Measurements from ENCODE around the gene TBCA.
"Not testable (repeated sequence)": the region's sequence is repeated elsewhere in the genome, so short reads cannot be mapped to it uniquely, and the experiment has no call there.

The TBCA gene

GRCh38 chr5:77707791-77708190 lies 68.3 kb downstream of the TBCA start:
- H3F3A ChIP-seq (ENCODE audit: control insufficient read depth, insufficient read depth): no peaks in the 10 kb centered on the region
- H3K79me2 ChIP-seq (ENCODE audit: control insufficient read depth, low read length): peaks cover 23% of the 10 kb centered on the region
- H3K9me2 ChIP-seq (replicated peaks; ENCODE audit: control insufficient read depth, low read length): no peaks in the 10 kb centered on the region
- no peak overlapping the region for H3K4me3 ChIP-seq (ENCODE audit: low read length)
- no peak overlapping the region for H3K4me2 ChIP-seq (ENCODE audit: low read length)
- TF ChIP-seq EZH2phosphoT487 (IDR thresholded peaks at IDR 0.05; ENCODE audit: borderline replicate concordance, low read length): no peak
- TF ChIP-seq, protein P1, sequence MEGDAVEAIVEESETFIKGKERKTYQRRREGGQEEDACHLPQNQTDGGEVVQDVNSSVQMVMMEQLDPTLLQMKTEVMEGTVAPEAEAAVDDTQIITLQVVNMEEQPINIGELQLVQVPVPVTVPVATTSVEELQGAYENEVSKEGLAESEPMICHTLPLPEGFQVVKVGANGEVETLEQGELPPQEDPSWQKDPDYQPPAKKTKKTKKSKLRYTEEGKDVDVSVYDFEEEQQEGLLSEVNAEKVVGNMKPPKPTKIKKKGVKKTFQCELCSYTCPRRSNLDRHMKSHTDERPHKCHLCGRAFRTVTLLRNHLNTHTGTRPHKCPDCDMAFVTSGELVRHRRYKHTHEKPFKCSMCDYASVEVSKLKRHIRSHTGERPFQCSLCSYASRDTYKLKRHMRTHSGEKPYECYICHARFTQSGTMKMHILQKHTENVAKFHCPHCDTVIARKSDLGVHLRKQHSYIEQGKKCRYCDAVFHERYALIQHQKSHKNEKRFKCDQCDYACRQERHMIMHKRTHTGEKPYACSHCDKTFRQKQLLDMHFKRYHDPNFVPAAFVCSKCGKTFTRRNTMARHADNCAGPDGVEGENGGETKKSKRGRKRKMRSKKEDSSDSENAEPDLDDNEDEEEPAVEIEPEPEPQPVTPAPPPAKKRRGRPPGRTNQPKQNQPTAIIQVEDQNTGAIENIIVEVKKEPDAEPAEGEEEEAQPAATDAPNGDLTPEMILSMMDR (IDR thresholded peaks at IDR 0.05; ENCODE audit: low read depth, low read length, poor library complexity, severe bottlenecking): no peak
- no peaks in the 10 kb centered on the region for H3K9me3 ChIP-seq (ENCODE audit: control insufficient read depth, insufficient read depth, low read length)
- no peaks in the 10 kb centered on the region for H3K27me3 ChIP-seq (ENCODE audit: control insufficient read depth, low read length)
- no peak overlapping the region for H3K27ac ChIP-seq (ENCODE audit: low read depth, low read length)
- peaks cover 6% of the 10 kb centered on the region for H3K4me1 ChIP-seq (ENCODE audit: control insufficient read depth, low read length)
- no peaks in the 10 kb centered on the region for H4K20me1 ChIP-seq (ENCODE audit: control insufficient read depth, insufficient read depth, low read depth, low read length)
- peaks cover 54% of the 10 kb centered on the region for H3K36me3 ChIP-seq (ENCODE audit: control insufficient read depth, low read length)

DNA sequence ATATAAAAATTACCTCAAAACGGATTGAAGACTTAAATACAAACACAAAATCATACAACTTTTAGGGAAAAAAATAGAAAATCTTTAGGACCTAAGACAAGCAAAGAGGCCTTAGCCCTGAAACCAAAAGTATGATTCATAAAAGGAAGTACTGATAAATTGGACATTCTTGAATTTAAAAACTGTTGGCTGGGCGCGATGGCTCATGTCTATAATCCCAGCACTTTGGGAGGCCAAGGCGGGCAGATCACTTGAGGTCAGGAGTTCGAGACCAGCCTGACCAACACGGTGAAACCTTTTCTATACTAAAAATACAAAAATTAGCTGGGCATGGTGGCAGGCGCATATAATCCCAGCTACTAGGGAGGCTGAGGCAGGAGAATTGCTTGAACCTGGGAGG lies 76.6 kb downstream of the TBCA start:
- H3K9me2 ChIP-seq (replicated peaks; ENCODE audit: control insufficient read depth, low read length); H3K4me2 ChIP-seq (ENCODE audit: low read length); H4K20me1 ChIP-seq (ENCODE audit: control insufficient read depth, insufficient read depth, low read depth, low read length); H3K4me1 ChIP-seq (ENCODE audit: control insufficient read depth, low read length); H3F3A ChIP-seq (ENCODE audit: control insufficient read depth, insufficient read depth); H3K27me3 ChIP-seq (ENCODE audit: control insufficient read depth, low read length); H3K9me3 ChIP-seq (ENCODE audit: control insufficient read depth, insufficient read depth, low read length); H3K4me3 ChIP-seq (ENCODE audit: low read length); H3K27ac ChIP-seq (ENCODE audit: low read depth, low read length): not testable (repeated sequence)
- Histone ChIP-seq H3K79me2 (ENCODE audit: control insufficient read depth, low read length) (peaks cover 49% of the 10 kb centered on the region), H3K36me3 (ENCODE audit: control insufficient read depth, low read length) (peaks cover 71% of the 10 kb centered on the region)

- no peaks in the 10 kb centered on the region for H3K9me2 ChIP-seq (replicated peaks; ENCODE audit: control insufficient read depth, low read length)
- H3K4me3 ChIP-seq (ENCODE audit: low read length): no peak overlapping the region
- H3K27ac ChIP-seq (ENCODE audit: low read depth, low read length): no peak overlapping the region
- H3K4me1 ChIP-seq (ENCODE audit: control insufficient read depth, low read length): no peaks in the 10 kb centered on the region
- peaks cover 52% of the 10 kb centered on the region for H3K79me2 ChIP-seq (ENCODE audit: control insufficient read depth, low read length)
- H3K36me3 ChIP-seq (ENCODE audit: control insufficient read depth, low read length): peaks cover 70% of the 10 kb centered on the region
- H3F3A ChIP-seq (ENCODE audit: control insufficient read depth, insufficient read depth): no peaks in the 10 kb centered on the region
- no peak for TF ChIP-seq EZH2phosphoT487 (IDR thresholded peaks at IDR 0.05; ENCODE audit: borderline replicate concordance, low read length)
- TF ChIP-seq, protein P1 (IDR thresholded peaks at IDR 0.05; ENCODE audit: low read depth, low read length, poor library complexity, severe bottlenecking): no peak
- H3K4me2 ChIP-seq (ENCODE audit: low read length): no peak overlapping the region
- H3K27me3 ChIP-seq (ENCODE audit: control insufficient read depth, low read length): no peaks in the 10 kb centered on the region
- no peaks in the 10 kb centered on the region for H3K9me3 ChIP-seq (ENCODE audit: control insufficient read depth, insufficient read depth, low read length)
- no peaks in the 10 kb centered on the region for H4K20me1 ChIP-seq (ENCODE audit: control insufficient read depth, insufficient read depth, low read depth, low read length)
These were observed 77.2 kb downstream of the TBCA start for GRCh38 chr5:77698920-77699319.

DNA sequence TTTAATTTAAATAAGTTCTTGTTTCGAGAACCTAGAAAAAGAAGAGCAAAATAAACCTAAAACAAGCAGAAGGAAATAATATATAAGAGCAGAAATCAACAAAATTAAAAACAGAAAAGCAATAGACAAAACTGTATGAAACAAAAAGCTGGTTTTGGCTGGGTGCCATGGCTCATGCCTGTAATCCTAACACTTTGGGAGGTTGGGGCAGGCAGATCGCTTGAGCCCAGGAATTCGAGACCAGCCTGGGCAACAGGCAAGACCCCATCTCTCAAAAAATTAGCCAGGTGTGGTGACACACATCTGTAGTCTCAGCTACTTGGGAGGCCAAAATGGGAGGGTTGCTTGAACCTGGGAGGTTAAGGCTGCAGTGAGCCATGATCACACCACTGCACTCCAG lies 78.4 kb downstream of the TBCA start:
- Histone ChIP-seq H3K27me3 (ENCODE audit: control insufficient read depth, low read length) (no peaks in the 10 kb centered on the region), H4K20me1 (ENCODE audit: control insufficient read depth, insufficient read depth, low read depth, low read length) (no peaks in the 10 kb centered on the region), H3K4me2 (ENCODE audit: low read length) (no peak overlapping the region), H3K27ac (ENCODE audit: low read depth, low read length) (no peak overlapping the region), H3K36me3 (ENCODE audit: control insufficient read depth, low read length) (peaks cover 68% of the 10 kb centered on the region), H3K9me2 (replicated peaks; ENCODE audit: control insufficient read depth, low read length) (no peaks in the 10 kb centered on the region), H3K79me2 (ENCODE audit: control insufficient read depth, low read length) (peaks cover 52% of the 10 kb centered on the region), H3K4me3 (ENCODE audit: low read length) (no peak overlapping the region), H3F3A (ENCODE audit: control insufficient read depth, insufficient read depth) (peaks cover 3% of the 10 kb centered on the region; the same call in 1 of the 2 replicates), H3K4me1 (ENCODE audit: control insufficient read depth, low read length) (no peaks in the 10 kb centered on the region), H3K9me3 (ENCODE audit: control insufficient read depth, insufficient read depth, low read length) (no peaks in the 10 kb centered on the region)
- TF ChIP-seq EZH2phosphoT487 (IDR thresholded peaks at IDR 0.05; ENCODE audit: borderline replicate concordance, low read length): no peak
- TF ChIP-seq, protein P1 (IDR thresholded peaks at IDR 0.05; ENCODE audit: low read depth, low read length, poor library complexity, severe bottlenecking): no peak
